HG02798 (cell line): ENCODE data around the gene RAD1.
"Not testable (repeated sequence)": the region's sequence is repeated elsewhere in the genome, so short reads cannot be mapped to it uniquely, and the experiment has no call there.

Experiments
- ATAC-seq: cut with Tn5 transposase; IDR thresholded peaks from one replicate; pipeline ENCODE4 v1.9.1; 2021; ENCODE audit warnings: mild to moderate bottlenecking; ENCODE audit not compliant: unreplicated experiment, poor library complexity

RAD1 gene, protein sequence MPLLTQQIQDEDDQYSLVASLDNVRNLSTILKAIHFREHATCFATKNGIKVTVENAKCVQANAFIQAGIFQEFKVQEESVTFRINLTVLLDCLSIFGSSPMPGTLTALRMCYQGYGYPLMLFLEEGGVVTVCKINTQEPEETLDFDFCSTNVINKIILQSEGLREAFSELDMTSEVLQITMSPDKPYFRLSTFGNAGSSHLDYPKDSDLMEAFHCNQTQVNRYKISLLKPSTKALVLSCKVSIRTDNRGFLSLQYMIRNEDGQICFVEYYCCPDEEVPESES

DNA sequence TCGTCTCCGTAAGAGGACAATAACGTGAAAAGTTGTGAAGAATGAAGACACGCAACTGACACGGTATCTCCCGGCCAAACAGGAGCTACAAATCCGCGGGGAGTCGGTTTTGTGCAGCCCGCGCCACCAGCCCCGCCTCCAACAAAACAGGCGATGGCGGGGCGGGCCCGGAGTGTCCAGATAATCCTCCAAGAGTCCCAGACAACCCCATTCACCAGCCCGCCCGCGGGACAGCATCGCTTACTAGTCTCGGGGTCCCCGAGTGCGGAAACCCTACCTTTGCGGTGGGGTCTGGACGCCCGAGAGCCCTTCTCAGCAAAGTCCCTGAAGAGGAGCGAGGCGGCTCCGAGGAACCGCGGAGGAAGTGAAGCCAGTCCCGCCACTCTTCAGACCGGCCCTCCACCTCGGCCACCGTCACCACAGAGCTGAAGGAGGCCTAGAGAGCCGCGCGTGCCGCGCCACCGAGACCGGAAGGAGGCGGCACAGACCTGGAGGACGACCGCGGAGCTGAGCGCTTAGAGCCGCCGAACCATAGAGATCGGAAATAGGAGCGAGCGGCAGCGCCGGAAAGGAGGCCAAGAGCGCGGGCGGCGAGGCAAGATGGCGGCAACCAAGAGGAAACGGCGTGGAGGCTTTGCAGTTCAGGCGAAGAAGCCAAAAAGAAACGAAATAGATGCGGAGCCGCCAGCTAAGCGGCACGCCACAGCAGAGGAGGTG, at the start of gene RAD1, which contains the start of gene BRIX1:
Gene RAD1, minus strand, starts transcription at position 366 of the 717 bp plus-strand sequence. CDS start 612 bp downstream, outside the sequence.
Gene BRIX1, plus strand, starts transcription at position 573 of the 717 bp plus-strand sequence. Its CDS starts 28 bp downstream, at position 601.
- ATAC-seq, result peak; percentile 99

DNA sequence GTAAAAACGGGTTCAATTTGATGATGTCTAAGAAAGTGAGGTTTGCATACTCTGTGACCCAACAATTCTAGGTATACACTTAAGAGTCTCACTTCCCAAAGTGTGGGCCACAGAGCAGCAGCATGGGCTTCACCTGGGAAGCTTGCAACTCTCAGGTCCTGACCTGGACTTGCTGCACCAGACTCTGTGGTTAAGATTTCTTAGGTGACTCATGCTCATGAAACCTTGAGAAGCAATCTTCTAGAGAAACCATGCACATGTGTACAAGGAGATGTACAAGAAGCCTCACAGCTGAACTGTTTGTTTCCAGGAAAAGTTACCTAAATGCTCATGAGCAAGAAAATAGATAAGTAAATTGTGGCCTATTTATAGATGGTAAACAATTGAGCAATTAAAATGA, 44.0 kb upstream of the RAD1 start:
- peak; percentile 96 for ATAC-seq

DNA sequence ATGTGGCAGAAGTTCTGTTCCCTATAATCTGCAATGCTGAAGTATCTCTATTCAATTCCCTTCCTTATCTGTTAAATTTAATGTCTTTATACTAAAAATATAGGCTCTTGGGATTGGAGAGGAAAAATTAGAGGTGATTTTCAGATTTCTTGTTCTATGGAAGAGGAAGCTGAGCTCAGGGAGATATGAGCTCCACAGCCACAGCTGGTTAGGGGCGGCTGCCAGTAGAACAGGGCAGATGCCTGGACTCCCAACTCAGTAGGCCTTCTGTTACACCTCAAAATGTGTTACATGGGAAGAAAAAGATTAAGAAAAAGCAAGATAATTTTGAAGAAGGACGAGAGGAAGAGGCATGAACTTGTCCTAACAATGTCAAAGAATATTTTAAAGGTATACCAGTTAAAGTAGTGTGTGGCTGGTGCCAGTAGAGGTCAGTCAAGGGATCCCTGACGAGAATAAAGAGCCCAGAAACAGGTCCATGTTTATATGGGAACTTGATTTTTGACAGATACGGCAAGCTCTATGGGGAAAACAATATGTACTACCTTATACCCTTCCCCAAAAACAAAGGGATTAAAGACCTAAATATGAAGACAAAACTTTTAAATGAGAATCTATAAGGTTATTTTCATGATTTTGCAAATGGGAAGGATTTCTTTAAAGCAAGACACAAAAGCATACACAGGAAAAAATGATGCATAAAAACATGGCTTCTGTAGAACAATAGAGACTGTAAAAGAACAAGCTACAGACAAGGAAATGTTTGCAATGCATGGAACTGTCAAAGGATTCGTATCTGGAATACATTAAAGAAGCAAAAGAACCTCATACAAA, 42.8 kb upstream of the RAD1 start:
- ATAC-seq, result peak; percentile 36

DNA sequence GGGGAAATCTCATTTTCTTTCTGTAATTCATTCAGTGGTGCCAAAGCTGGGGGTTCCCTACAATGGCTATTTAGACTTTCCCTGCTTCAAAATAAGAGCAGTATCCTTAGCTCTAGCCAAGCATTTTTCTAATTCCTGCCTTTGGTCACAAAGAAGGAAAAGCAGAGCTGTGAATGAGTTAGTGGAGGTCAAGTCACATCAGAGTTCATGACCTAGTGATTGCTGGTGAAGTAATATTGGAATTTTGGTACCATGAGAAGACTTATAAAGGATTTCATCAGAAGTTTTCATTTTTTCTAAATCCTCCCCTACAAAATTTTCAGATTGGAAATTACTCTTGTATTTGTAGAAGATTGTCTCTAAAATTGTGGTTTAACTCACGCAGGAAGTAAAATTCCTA, 42.0 kb upstream of the RAD1 start:
- ATAC-seq, result no peak

DNA sequence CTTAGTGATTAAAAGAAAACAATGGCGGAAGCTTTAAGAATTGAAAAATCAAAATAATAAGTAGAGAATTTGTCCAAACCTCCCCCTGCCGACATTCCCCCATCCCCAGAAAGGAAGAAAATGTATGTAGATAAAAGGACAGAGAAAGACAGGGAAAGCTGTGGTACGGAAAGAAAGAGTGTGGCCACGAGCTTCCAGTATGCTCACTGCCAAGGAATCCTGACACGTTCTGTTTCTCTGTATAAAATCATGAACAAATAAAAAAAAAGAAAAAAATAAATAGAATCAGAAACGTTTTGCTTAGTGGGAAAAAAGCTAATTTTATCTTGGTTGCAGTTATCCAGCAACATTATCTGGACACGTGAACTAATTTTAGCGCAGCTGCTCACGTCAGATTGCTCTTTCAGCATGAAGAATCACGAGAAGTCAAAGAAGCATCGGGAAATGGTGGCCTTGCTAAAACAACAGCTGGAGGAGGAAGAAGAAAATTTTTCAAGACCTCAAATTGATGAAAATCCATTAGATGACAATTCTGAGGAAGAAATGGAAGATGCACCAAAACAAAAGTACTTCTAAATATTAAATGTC, 29.2 kb upstream of the RAD1 start:
- no peak for ATAC-seq

DNA sequence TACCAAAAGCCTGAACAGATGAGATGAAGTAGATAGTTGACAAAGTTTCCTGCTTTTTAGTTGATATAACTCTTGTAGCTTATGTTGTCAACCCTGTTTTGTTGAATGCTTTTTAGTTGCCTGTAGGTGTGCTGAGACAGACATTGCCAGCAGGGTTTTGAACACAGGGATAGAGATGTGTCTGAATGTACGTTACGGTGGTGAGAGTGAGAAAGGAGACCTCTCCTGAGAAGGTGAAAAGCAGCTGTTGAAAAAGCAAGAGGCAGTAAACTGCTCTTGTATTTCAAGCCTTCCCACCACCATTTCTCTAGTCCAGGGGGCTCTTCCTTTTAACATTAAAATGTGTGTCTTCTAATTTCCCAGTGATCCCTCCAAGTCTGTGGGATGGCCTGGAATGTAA, 28.7 kb upstream of the RAD1 start:
- ATAC-seq, result no peak

DNA sequence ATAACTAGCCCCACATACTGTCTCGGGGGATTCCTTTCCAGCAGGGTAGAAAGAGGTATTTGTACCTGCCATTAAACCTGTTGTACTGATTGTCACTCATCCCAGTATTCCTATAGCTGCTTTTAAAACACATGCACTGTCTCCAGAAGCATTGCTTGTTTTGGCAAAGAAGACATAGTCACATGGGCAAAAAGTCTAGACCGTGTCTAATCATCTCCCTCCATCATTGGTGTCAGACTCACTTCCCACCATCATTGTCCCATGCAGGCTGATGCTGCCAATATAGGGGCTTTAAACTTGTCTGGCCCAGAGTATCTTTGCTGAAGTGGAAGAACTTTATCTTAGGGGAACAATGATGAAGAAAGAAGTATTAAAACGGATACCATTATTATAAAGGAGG, 26.6 kb upstream of the RAD1 start:
- ATAC-seq, result no peak

DNA sequence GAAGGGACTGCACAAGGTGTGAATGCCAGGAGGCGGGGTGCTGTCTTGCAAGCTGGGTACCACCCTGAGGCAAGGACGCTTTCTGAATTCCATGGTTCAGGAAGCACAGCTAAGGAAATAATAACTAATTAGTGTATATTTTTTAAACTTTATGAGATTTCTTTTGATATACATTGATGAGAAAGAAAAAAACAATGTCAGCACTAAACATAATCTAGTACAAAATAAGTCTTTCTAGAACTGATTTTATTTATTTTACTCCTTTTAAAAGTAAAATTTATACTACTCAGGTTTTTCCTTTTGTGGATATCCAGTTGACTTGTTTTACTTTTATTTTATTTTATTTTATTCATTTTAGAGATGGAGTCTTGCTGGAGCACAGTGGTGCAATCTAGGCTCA, 17.6 kb upstream of the RAD1 start:
- ATAC-seq, result no peak

DNA sequence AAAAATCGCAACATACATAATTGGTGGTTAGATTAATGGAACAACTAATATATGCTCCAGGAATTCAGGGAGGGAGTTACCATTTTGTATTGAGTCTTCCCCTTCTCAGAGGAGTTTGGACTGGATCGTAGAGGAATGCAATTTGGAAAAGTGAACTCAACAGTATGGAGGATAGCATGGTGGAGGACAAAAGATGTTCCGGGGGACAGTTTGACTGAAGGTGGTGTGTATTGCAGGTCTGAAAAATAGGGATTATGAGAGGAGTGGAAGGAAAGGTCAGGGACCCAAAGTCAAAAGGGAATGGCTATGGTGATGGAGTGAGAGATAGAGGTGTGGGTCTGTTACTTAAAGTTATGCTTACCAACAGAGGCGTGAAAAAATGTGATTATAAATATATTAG, 15.6 kb upstream of the RAD1 start:
- ATAC-seq, result no peak

DNA sequence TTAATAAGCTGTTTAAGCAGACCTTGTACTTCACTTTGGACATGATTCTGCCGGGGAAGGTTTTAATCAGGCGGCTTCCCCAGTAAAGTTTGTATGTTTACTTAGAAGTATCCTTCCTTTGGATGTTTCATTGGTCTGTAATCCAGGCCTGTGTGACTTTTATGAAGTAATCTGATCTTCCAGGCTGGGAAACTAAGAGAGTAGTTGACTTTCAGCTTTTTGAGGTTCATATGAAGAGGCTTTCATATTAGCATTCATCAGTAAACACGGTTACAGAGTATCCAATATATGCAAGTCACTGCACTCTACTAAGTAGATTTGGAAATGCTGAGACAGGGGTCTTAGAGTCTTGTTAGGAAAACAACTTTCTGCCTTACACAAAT, 15.1 kb upstream of the RAD1 start:
- no peak for ATAC-seq

DNA sequence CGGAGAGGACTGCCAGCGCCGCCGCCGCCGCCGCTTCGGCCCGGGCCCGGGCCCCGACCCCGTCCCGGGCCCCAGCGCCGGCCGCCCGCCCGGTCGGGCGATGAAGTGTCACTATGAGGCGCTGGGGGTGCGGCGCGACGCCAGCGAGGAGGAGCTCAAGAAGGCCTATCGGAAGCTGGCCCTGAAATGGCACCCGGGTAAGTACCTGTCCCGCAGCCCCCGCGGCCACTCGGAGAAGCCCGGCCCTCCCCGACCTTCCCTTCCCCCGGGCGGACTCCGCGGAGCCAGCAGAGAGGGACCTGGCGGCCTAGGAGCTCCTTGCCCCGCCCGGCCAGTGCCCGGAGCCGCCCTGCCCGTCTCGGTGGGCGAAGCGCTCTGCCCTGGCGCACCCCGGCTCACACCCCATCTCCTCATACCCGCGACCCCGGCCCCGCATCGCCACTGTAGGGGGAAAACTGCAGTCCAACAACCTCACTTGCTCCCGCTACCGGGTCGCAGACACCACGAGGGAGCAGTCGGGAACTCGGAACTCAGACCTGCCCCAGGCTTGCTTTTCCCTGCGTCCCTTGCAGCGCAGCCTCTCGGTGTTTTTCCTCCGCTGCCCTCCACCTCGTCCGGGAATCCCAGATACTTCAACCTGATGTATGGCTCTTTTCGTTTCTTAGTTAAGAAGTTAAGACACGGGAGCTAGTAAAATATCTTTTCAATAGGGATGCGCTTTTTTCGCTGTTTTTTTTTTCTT, 14.6 kb upstream of the RAD1 start:
- peak; percentile 80 for ATAC-seq

DNA sequence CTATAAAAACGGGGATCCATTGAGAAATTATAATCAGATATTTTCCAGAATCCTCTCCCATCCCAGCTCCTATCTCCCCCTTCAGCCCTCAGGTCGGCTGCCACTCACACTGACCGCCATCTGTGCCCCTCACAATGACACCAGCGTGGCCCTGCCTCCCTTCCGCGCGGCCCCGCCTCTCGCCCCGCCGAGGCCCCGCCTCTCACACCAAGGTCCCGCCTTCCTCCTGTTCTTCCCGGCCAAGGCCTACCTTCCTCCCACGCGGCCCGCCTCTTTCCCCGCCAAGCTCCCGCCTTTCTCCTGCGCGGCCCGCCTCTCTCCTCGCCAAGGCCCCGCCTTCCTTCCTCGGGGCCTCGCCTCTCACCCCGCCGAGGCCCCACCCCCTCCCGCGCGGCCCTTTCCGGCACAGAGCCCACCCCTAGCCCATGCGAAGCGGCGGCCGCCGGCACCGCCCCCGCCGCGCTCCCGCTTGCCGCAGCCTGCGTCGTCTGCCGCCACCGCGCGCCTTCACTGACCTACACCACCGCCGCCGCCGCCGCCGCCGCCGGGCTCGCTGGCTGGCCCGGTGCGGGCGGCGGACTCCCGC, 13.9 kb upstream of the RAD1 start, which contains the start of gene DNAJC21:
Gene DNAJC21, plus strand, starts transcription at position 426 of the 586 bp plus-strand sequence. CDS start 261 bp downstream, outside the sequence.
- peak; percentile 88 for ATAC-seq

DNA sequence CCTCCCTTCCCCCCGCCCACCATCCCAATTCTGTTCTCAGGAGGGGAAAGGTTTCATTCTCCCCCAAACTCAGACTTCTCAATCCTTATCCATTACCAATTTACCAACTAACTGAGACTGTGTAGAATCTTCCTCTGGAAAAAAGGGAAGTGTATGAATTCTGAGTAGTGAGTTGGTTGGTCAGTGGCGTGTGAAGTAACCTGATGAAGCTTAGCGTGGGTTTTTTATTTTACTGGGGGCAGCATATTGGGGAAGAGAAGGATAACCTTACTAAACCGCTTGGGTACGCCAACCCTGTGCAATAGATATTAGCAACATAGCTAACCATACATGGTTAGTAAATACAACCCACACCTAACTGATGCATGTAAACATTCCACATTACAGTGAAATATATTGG, 13.0 kb upstream of the RAD1 start:
- no peak for ATAC-seq

DNA sequence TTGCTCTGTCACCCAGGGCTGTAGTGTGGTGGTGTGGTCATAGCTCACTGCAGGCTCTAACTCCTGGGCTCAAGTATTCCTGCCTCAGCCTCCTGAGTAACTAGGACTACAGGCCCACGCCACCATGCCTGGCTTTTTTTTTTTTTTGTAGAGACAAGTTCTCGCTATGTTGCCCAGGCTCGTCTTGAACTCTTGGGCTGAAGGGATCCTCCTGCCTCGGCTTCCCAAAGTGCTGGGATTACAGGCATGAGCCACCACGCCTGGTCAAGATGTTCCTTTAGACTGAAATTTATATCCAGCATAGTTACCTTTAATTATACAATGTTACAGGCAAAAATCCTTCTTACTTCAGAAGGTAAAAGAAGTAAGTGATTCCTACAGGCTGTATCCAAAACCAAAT, 12.5 kb upstream of the RAD1 start:
- ATAC-seq, result no peak

DNA sequence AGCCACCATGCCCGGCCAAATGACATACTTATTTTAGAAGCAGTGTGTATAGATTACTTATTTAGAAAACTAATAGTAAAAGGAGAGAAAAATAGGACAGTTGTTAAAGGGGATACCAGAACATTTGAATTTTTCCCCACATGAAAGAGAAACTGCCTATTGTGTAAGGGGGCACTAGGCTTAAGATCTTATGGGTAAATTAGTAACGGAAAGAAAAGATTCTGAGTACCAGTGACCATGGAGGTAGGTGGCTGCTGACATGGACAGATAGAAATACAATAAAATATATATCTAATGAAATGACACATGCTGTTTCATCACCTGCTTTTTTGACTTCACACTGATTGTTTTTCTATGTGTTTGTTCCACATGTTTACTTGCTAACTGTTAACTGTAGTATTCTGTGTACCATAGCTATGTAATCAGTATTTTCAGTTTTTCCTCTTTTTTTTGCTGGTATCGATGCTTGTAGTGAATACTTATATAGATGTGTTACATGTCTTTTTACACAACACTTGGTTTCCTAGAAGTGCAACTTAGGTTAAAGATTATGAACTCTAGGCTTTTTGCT, 11.1 kb upstream of the RAD1 start:
- no peak for ATAC-seq

DNA sequence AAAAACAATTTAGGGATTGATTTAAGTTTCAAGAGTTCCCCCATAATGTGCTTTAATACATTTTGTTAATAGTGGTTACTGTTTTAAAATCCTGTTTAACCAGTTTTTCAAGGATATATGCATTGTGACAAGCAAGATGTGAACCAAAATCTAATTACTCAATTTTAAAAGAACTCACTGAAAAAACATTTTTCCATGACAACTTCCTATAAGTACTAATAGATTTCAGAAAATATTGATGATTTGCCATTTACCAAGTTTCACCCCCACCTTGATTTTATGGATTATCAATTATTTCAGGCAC, 9.1 kb upstream of the RAD1 start:
- no peak for ATAC-seq

DNA sequence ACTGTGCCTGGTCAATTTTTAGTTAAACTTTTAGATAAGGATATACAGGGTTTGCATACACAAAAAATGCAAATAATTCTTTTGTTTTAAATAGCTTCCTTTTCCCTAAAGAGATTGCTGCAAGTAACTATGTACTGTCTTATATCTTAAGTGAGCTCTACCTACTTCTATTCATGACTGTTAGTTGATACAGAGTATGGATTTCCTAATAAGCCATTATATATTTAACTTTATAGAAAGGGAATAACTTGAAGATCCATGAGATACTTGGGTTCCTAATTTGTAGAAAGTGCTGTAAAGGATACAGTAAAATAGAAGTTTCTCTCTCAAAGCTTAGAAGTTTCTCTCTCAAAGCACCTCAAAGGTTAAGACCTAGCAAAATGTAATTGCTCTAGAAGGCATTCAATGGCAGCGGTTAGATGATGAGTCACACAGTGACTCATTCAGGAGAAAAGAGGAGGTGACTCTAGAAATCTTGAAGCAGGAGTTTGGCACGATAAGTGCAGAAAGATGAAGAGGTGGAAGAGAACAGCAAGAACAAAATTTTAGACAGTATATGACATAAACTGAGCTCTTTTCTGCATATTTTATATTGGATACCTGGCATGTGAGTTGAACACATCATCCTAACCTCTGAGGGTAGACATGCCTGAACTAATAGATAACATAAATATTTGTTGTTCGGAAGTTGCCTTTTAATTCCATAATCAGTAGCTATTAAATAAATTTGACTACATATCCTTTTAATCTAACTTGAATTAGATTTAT, 8.6 kb upstream of the RAD1 start:
- peak; percentile 79 for ATAC-seq

DNA sequence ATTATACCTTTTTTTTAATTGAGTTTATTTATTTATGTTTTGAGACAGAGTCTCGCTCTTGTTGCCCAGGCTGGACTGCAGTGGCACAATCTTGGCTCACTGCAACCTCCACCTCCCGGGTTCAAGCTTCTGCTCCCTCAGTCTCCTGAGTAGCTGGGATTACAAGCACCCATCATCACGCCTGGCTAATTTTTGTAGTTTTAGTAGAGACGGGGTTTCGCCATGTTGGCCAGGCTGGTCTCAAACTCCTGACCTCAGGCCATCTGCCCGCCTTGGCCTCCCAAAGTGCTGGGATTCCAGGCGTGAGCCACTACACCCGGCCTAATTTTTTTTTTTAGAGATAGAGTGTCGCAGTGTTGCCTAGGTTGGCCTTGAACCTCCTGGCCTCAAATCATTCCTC, 8.0 kb upstream of the RAD1 start:
- ATAC-seq, result not testable (repeated sequence)

DNA sequence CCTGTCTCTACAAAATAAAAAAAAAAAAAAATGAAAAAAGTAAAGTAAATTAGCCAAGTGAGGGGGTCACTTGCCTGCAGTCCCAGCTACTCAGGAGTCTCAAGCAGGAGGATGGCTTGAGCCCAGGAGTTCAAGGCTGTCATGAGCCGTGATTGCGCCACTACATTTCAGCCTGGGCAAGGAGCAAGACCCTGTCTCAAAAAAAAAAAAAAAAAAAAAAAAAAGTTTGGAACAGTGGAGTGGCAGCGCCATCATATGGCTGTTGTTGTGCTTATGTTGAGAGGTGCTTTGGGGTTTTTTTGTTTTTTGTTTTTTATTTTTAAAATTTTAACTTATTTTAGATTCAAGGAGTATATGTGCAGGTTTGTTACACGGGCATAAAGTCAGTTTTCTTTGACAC, 3.8 kb upstream of the RAD1 start:
- ATAC-seq, result no peak
